Mucosa of descending colon (tissue), 3 donors: ENCODE data around the gene NFATC1. TPM values are rescaled to one million over a fixed set of nuclear protein-coding genes. Genes with fewer than 3 reads are reported as not detected.
A peak's percentile ranks its signal among the peaks of the same experiment; 100 is the strongest.

Experiments used
- ATAC-seq: fragments of 200-7000 bp; cut with Tn5 transposase; one replicate; pipeline ENCODE4 v1.9.1; 2020; ENCODE audit warnings: mild to moderate bottlenecking, moderate library complexity
- DNase-seq, 3 donors: peaks; one replicate each; pipeline ENCODE4 v3.0.0-alpha.2; 2020
- H3K36me3 ChIP-seq: fragments of 200-600 bp; one replicate; pipeline ENCODE4 v1.8.0; 2021; ENCODE audit warnings: low read depth, mild to moderate bottlenecking
- H3K4me1 ChIP-seq: fragments of 200-600 bp; one replicate; pipeline ENCODE4 v1.8.0; 2021; ENCODE audit warnings: low read depth, mild to moderate bottlenecking
- H3K4me3 ChIP-seq: fragments of 200-600 bp; one replicate; pipeline ENCODE4 v1.8.0; 2021; ENCODE audit warnings: mild to moderate bottlenecking
- H3K9me3 ChIP-seq: fragments of 200-600 bp; one replicate; pipeline ENCODE4 v1.8.0; 2021; ENCODE audit warnings: mild to moderate bottlenecking
- CTCF ChIP-seq: fragments of 200-600 bp; IDR thresholded peaks from one replicate; pipeline ENCODE4 v1.8.0; 2022; ENCODE audit warnings: antibody characterized with exemption, mild to moderate bottlenecking
- intact Hi-C, 2 donors: fragments of 100-400 bp; cut with DNase I in 1 of 2; cut with micrococcal nuclease in 1 of 2; formaldehyde crosslinking; loops; one replicate each; pipeline versions ENCODE4 v1.11.0 to v1.11.1; 2022; cut with DNase I, micrococcal nuclease
- total RNA-seq, 3 donors: library from RNA; stranded (reverse); fragmentation: NEBNext Ultra II Directional in 2 of 3; extraction: Animal tissue kit (Norgen Biotek cat#: 25700) in 2 of 3; gene quantifications; one replicate each; pipeline versions ENCODE4 v1.2.1 to v1.2.4, GENCODE V29; 2021 to 2023
- donor health status: DM: no; HTN: no; CAD: no; lungs with moderate emphysema.
- donor health status: DM: no; HTN: no; CAD: no.
- donor health status: DM: no; HTN: yes; CAD: no.

Gene NFATC1
- total RNA-seq, 3 donors from 2014 or later = 2.9 to 12.9 (median 4.6) TPM

GRCh38 chr18:79548077-79548450 lies 152.3 kb downstream of the NFATC1 start:
- DNase-seq (peak in 1 of 3 donors; percentile 10), ATAC-seq (no peak)
- no peak for TF ChIP-seq CTCF
- H3K36me3 ChIP-seq = no peaks in the 10 kb centered on the region
- no peaks in the 10 kb centered on the region for H3K9me3 ChIP-seq
- H3K4me1 ChIP-seq = no peaks in the 10 kb centered on the region
- intact Hi-C loops = no loop called here
- no peak overlapping the region for H3K4me3 ChIP-seq

DNA sequence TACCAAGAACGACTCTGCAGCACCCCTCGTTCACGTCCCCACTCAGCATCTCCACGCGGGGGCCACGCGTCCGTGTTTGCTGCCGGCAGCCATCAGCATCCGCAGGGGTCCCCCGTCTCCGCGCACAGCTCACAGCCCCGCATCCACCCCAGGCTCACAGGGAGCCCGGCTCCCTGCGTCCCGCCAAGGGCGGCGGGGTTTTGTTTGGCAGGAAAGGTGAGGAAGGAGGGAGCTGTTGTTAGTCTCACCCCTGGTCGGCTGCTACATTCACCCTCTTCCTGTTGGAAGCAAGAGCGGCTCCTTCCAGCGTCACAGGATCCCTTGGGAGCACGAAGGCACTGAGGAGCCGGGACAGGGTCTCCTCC lies 152.9 kb downstream of the NFATC1 start:
- Histone ChIP-seq H3K36me3 (no peaks in the 10 kb centered on the region), H3K4me3 (no peak overlapping the region), H3K4me1 (no peaks in the 10 kb centered on the region), H3K9me3 (no peaks in the 10 kb centered on the region)
- ATAC-seq (no peak), DNase-seq (peak in 1 of 3 donors; percentile 9)
- intact Hi-C loops = no loop called here
- no peak for TF ChIP-seq CTCF

GRCh38 chr18:79548986-79549637 lies 153.4 kb downstream of the NFATC1 start:
- intact Hi-C loops = no loop called here
- H3K4me1 ChIP-seq = no peaks in the 10 kb centered on the region
- no peak for TF ChIP-seq CTCF
- no peaks in the 10 kb centered on the region for H3K36me3 ChIP-seq
- H3K9me3 ChIP-seq = no peaks in the 10 kb centered on the region
- H3K4me3 ChIP-seq = no peak overlapping the region
- peak in 1 of 3 donors; percentile 9 for DNase-seq
- ATAC-seq = no peak

GRCh38 chr18:79549638-79550000 lies 153.9 kb downstream of the NFATC1 start:
- no peak for TF ChIP-seq CTCF
- DNase-seq = no peak
- H3K36me3 ChIP-seq = no peaks in the 10 kb centered on the region
- H3K9me3 ChIP-seq = no peaks in the 10 kb centered on the region
- no peak overlapping the region for H3K4me3 ChIP-seq
- H3K4me1 ChIP-seq = no peaks in the 10 kb centered on the region
- intact Hi-C loops = no loop called here
- ATAC-seq = no peak

DNA sequence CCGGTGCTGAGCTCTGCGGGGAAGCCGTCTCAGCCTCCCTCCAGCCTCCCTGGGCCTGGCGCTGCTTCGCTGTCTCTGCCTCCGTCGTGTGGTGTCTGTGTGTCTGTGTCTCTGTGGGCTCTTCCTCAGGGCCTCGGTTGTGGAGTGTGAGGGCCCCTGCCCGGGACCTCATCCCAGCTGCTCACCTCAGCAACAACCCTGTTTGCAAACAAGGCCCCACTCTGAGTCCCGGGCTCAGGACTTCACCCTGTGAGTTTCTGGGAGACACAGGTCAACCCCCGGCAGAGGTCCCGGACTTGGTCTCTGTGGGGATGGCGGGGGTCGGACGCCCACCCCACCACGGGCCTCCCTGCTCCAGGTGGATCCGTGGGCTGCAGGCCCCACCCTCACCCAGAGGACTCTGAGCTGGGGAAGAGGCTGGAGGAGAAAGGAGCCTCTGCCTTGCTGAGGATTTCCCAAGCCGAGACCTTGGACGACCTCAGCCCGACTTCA lies 156.5 kb downstream of the NFATC1 start:
- TF ChIP-seq CTCF = no peak
- Histone ChIP-seq H3K36me3 (no peaks in the 10 kb centered on the region), H3K4me3 (no peak overlapping the region), H3K4me1 (no peaks in the 10 kb centered on the region), H3K9me3 (no peaks in the 10 kb centered on the region)
- intact Hi-C loops = no loop called here
- no peak for ATAC-seq
- DNase-seq = peak in 1 of 3 donors; percentile 8

GRCh38 chr18:79552696-79553095 lies 157.0 kb downstream of the NFATC1 start:
- Histone ChIP-seq H3K36me3 (no peaks in the 10 kb centered on the region), H3K4me3 (no peak overlapping the region), H3K4me1 (no peaks in the 10 kb centered on the region), H3K9me3 (no peaks in the 10 kb centered on the region)
- no peak for TF ChIP-seq CTCF
- intact Hi-C loops = no loop called here
- peak in 1 of 3 donors; percentile 6 for DNase-seq
- no peak for ATAC-seq
